H1 (cell line): ENCODE data around the gene SLPI. TPM values are rescaled to one million over a fixed set of nuclear protein-coding genes. Genes with fewer than 3 reads are reported as not detected.

ENCODE experiments used
- BCL11A ChIP-seq, 2 experiments: IDR thresholded peaks; one replicate each; pipeline ENCODE4 v1.6.1; 2011; ENCODE audit warnings: low read depth in 2 of 2, low read length in 2 of 2, mild to moderate bottlenecking in 2 of 2
- CREB1 ChIP-seq: IDR thresholded peaks from 2 replicates; pipeline ENCODE4 v1.6.1; 2012; ENCODE audit warnings: inconsistent platforms
- SP2 ChIP-seq: IDR thresholded peaks from 2 replicates; pipeline ENCODE4 v1.6.1; 2012; ENCODE audit warnings: mild to moderate bottlenecking, low read length, inconsistent platforms
- ZNF274 ChIP-seq: IDR thresholded peaks from 2 replicates; pipeline ENCODE4 v1.7.0; 2012; ENCODE audit warnings: low read length, borderline replicate concordance; ENCODE audit errors: extremely low read depth
- polyA plus RNA-seq, 7 experiments: library from polyadenylated mRNA; depleted of rRNA in 3 of 7; stranded (reverse) in 5 of 7; unstranded in 2 of 7; fragments of >200 nt in 5 of 7; fragments of 200-250 nt in 2 of 7; gene quantifications; 1 replicate in 5 of 7; 2 replicates in 1 of 7; 4 replicates in 1 of 7; pipeline versions ENCODE4 v1.2.1 to v1.2.3, GENCODE V29; 2011 to 2013; ENCODE audit warnings: missing spikeins in 2 of 7, mixed read lengths in 2 of 7
- total RNA-seq: library from RNA; stranded (reverse); fragmentation: NEBNext Ultra II Directional; extraction: Animal tissue kit (Norgen Biotek cat#: 25700); gene quantifications from 2 replicates; pipeline ENCODE4 v1.2.1, GENCODE V29; 2021
- TF ChIP-seq, protein P1 (sequence below): fragments of 300-600 bp; sonication (generic); IDR thresholded peaks from 2 replicates; pipeline ENCODE4 v1.7.1; 2012; ENCODE audit warnings: low read length, moderate library complexity, mild to moderate bottlenecking, inconsistent platforms; ENCODE audit not compliant: insufficient replicate concordance

The SLPI gene
- total and polyA plus RNA-seq, 2 of the 8 experiments (the other 6 are each of a cell fraction or from before 2014, with no cell fraction given) = not detected

DNA sequence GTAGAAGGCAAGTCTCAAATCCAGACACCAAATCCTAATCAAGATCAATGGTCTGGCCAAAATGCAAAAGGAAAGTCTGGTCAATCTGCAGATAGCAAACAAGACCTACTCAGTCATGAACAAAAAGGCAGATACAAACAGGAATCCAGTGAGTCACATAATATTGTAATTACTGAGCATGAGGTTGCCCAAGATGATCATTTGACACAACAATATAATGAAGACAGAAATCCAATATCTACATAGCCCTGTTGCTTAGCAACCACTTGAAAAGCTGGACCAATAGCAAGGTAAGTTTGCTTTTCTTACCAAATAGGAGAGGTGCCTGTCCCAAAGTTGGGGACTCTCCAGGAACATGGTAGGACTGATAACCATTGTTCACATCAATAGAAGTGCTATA lies 31.2 kb downstream of the SLPI start (continued):
- TF ChIP-seq, protein P1, sequence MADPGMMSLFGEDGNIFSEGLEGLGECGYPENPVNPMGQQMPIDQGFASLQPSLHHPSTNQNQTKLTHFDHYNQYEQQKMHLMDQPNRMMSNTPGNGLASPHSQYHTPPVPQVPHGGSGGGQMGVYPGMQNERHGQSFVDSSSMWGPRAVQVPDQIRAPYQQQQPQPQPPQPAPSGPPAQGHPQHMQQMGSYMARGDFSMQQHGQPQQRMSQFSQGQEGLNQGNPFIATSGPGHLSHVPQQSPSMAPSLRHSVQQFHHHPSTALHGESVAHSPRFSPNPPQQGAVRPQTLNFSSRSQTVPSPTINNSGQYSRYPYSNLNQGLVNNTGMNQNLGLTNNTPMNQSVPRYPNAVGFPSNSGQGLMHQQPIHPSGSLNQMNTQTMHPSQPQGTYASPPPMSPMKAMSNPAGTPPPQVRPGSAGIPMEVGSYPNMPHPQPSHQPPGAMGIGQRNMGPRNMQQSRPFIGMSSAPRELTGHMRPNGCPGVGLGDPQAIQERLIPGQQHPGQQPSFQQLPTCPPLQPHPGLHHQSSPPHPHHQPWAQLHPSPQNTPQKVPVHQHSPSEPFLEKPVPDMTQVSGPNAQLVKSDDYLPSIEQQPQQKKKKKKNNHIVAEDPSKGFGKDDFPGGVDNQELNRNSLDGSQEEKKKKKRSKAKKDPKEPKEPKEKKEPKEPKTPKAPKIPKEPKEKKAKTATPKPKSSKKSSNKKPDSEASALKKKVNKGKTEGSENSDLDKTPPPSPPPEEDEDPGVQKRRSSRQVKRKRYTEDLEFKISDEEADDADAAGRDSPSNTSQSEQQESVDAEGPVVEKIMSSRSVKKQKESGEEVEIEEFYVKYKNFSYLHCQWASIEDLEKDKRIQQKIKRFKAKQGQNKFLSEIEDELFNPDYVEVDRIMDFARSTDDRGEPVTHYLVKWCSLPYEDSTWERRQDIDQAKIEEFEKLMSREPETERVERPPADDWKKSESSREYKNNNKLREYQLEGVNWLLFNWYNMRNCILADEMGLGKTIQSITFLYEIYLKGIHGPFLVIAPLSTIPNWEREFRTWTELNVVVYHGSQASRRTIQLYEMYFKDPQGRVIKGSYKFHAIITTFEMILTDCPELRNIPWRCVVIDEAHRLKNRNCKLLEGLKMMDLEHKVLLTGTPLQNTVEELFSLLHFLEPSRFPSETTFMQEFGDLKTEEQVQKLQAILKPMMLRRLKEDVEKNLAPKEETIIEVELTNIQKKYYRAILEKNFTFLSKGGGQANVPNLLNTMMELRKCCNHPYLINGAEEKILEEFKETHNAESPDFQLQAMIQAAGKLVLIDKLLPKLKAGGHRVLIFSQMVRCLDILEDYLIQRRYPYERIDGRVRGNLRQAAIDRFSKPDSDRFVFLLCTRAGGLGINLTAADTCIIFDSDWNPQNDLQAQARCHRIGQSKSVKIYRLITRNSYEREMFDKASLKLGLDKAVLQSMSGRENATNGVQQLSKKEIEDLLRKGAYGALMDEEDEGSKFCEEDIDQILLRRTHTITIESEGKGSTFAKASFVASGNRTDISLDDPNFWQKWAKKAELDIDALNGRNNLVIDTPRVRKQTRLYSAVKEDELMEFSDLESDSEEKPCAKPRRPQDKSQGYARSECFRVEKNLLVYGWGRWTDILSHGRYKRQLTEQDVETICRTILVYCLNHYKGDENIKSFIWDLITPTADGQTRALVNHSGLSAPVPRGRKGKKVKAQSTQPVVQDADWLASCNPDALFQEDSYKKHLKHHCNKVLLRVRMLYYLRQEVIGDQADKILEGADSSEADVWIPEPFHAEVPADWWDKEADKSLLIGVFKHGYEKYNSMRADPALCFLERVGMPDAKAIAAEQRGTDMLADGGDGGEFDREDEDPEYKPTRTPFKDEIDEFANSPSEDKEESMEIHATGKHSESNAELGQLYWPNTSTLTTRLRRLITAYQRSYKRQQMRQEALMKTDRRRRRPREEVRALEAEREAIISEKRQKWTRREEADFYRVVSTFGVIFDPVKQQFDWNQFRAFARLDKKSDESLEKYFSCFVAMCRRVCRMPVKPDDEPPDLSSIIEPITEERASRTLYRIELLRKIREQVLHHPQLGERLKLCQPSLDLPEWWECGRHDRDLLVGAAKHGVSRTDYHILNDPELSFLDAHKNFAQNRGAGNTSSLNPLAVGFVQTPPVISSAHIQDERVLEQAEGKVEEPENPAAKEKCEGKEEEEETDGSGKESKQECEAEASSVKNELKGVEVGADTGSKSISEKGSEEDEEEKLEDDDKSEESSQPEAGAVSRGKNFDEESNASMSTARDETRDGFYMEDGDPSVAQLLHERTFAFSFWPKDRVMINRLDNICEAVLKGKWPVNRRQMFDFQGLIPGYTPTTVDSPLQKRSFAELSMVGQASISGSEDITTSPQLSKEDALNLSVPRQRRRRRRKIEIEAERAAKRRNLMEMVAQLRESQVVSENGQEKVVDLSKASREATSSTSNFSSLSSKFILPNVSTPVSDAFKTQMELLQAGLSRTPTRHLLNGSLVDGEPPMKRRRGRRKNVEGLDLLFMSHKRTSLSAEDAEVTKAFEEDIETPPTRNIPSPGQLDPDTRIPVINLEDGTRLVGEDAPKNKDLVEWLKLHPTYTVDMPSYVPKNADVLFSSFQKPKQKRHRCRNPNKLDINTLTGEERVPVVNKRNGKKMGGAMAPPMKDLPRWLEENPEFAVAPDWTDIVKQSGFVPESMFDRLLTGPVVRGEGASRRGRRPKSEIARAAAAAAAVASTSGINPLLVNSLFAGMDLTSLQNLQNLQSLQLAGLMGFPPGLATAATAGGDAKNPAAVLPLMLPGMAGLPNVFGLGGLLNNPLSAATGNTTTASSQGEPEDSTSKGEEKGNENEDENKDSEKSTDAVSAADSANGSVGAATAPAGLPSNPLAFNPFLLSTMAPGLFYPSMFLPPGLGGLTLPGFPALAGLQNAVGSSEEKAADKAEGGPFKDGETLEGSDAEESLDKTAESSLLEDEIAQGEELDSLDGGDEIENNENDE = no peak
- TF ChIP-seq SP2 = no peak
- TF ChIP-seq ZNF274 = no peak
- TF ChIP-seq BCL11A (IDR thresholded peaks at IDR 0.05; ENCODE audit: low read depth in 2 of 2, low read length in 2 of 2) = no peak
- TF ChIP-seq CREB1 = no peak
